Measurements from ENCODE around the gene KCTD4.
A peak's percentile ranks its signal among the peaks of the same experiment; 100 is the strongest.

Gene KCTD4

GRCh38 chr13:45222516-45222915 lies 21.7 kb upstream of the KCTD4 start:
- DNase-seq (no peak), ATAC-seq (no peak)
- Mint-ChIP-seq H3K27ac (no peak overlapping the region), H3K27me3 (no peaks in the 10 kb centered on the region), H3K4me3 (no peak overlapping the region), H3K4me1 (peaks cover 14% of the 10 kb centered on the region), H3K9me3 (no peaks in the 10 kb centered on the region)

- DNase-seq, result no peak
- Mint-ChIP-seq H3K4me1 (peaks cover 22% of the 10 kb centered on the region), H3K27me3 (no peaks in the 10 kb centered on the region), H3K27ac (no peak overlapping the region), H3K4me3 (no peak overlapping the region), H3K9me3 (no peaks in the 10 kb centered on the region)
- no peak for ATAC-seq
Measured at GRCh38 chr13:45220403-45220802, 19.6 kb upstream of the KCTD4 start.

DNA sequence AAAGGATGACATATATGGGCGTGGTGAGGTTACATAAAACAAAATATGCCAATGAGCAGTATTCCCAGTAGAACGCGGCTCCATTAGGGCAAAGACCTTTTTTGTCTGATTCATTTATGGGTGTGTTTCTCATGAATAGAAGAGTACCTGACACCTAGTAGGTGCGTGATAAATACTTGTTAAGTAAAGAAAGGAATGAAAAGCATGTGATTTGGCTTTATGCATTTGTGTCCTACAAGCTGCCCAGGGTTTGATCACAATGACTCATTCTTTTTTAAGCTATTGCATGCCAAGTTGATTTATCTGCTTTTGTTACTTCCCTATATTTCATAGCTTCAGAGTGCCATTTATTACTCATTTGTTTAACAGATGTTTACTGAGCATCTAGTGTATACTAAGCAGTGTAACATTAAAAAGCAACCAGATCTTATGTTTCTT lies 19.1 kb upstream of the KCTD4 start:
- Mint-ChIP-seq H3K9me3 (no peaks in the 10 kb centered on the region), H3K27ac (no peak overlapping the region), H3K27me3 (no peaks in the 10 kb centered on the region), H3K4me3 (no peak overlapping the region), H3K4me1 (peaks cover 22% of the 10 kb centered on the region)
- DNase-seq (no peak), ATAC-seq (no peak)

GRCh38 chr13:45219123-45219891 lies 18.5 kb upstream of the KCTD4 start:
- Mint-ChIP-seq H3K4me3 (no peak overlapping the region), H3K27me3 (no peaks in the 10 kb centered on the region), H3K9me3 (no peaks in the 10 kb centered on the region), H3K4me1 (peaks cover 22% of the 10 kb centered on the region), H3K27ac (no peak overlapping the region)
- no peak for DNase-seq
- ATAC-seq, result no peak

DNA sequence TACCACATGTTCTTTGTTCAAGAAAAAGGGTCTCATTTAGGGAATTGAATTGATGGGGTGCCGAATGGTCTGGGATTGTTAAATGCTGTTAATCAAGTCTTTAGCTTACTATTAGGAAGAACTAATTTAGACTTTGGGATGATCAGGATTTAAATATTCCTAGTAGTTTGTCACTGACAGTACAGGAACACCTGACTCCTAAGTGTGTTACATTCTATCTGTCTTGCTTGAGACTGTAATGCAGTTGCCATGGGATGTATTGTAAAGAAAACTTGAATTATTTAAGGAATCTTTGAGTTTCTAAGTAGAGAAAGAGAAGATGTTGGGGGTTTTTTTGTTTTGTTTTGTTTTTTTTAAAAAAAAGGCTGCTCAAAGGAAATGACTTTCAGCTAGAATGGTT lies 17.8 kb upstream of the KCTD4 start:
- Mint-ChIP-seq H3K9me3 (no peaks in the 10 kb centered on the region), H3K4me3 (no peak overlapping the region), H3K27ac (peak overlapping the region in 1 of 2 donors; percentile 27)

GRCh38 chr13:45216193-45216592 lies 15.3 kb upstream of the KCTD4 start:
- no peak for DNase-seq
- Mint-ChIP-seq H3K27ac (no peak overlapping the region), H3K27me3 (no peaks in the 10 kb centered on the region), H3K4me3 (no peak overlapping the region), H3K4me1 (peaks cover 22% of the 10 kb centered on the region), H3K9me3 (no peaks in the 10 kb centered on the region)
- peak; percentile 68 for ATAC-seq

More for the DNA sequence above, 17.8 kb upstream of the KCTD4 start:
- ATAC-seq, result no peak
- Mint-ChIP-seq H3K4me1 (peaks cover 22% of the 10 kb centered on the region), H3K27me3 (no peaks in the 10 kb centered on the region)
- no peak for DNase-seq

GRCh38 chr13:45215392-45216077 lies 14.7 kb upstream of the KCTD4 start:
- Mint-ChIP-seq H3K9me3 (no peaks in the 10 kb centered on the region), H3K4me3 (no peak overlapping the region), H3K27ac (no peak overlapping the region), H3K27me3 (no peaks in the 10 kb centered on the region), H3K4me1 (peaks cover 22% of the 10 kb centered on the region)
- DNase-seq, result no peak
- no peak for ATAC-seq

GRCh38 chr13:45209229-45209628 lies 8.4 kb upstream of the KCTD4 start:
- ATAC-seq, result no peak
- H3K9me3 Mint-ChIP-seq, result no peaks in the 10 kb centered on the region

DNA sequence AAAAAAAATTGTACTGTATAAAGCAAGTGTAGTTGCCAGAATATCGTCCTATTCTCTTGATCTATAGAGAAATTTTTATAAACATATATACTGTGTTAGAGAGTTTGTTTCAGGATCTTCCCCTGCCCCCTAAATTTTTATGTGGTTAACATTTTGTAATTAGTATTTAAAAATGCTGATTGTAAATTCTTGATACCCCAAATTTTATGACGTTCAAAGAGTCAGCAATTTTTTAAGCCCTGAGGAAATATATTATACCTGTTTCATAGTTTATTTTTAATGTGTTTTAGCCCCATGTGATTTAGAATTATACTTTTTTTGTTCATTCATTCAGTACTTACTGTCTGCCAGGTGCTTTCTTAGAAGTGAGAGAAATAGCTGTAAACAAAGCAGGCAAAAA lies 7.3 kb upstream of the KCTD4 start:
- peaks cover 22% of the 10 kb centered on the region for H3K4me1 Mint-ChIP-seq
- ATAC-seq (no peak), DNase-seq (no peak)
- H3K4me3 Mint-ChIP-seq, result no peak overlapping the region
- no peaks in the 10 kb centered on the region for H3K27me3 Mint-ChIP-seq
- H3K9me3 Mint-ChIP-seq, result no peaks in the 10 kb centered on the region
- no peak overlapping the region for H3K27ac Mint-ChIP-seq

More at GRCh38 chr13:45209229-45209628, 8.4 kb upstream of the KCTD4 start:
- Mint-ChIP-seq H3K27ac (no peak overlapping the region), H3K4me1 (peaks cover 18% of the 10 kb centered on the region), H3K4me3 (no peak overlapping the region), H3K27me3 (no peaks in the 10 kb centered on the region)
- no peak for DNase-seq

GRCh38 chr13:45207319-45207718 lies 6.5 kb upstream of the KCTD4 start:
- DNase-seq (no peak), ATAC-seq (no peak)
- no peaks in the 10 kb centered on the region for H3K9me3 Mint-ChIP-seq
- H3K4me3 Mint-ChIP-seq, result no peak overlapping the region
- peaks cover 24% of the 10 kb centered on the region for H3K4me1 Mint-ChIP-seq
- no peaks in the 10 kb centered on the region for H3K27me3 Mint-ChIP-seq
- no peak overlapping the region for H3K27ac Mint-ChIP-seq

DNA sequence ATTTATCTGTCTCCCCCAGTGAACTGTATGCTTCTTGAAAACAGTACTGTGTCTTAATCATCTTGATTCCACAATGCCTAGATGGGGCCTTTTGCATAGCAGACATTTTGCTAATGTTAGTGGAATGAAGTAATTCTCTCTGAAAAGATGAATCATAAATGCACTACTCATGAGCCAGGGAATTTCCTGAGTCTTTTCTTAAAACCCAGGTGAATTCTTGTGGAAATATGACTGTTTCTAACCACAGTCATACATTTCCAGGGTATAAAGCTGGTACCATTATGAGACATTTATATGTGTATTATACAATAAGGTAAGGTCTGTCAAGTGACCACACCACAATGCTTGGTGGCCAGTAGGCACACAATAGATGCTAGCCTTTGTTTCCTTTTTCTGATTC lies 5.5 kb upstream of the KCTD4 start:
- peak overlapping the region in 1 of 2 donors; percentile 57 for H3K4me3 Mint-ChIP-seq
- no peaks in the 10 kb centered on the region for H3K9me3 Mint-ChIP-seq
- H3K27ac Mint-ChIP-seq, result peak overlapping the region in 1 of 2 donors; percentile 4
- no peaks in the 10 kb centered on the region for H3K27me3 Mint-ChIP-seq
- peaks cover 24% of the 10 kb centered on the region for H3K4me1 Mint-ChIP-seq
- DNase-seq, result peak in 1 of 2 donors; percentile 11
- peak; percentile 96 for ATAC-seq

DNA sequence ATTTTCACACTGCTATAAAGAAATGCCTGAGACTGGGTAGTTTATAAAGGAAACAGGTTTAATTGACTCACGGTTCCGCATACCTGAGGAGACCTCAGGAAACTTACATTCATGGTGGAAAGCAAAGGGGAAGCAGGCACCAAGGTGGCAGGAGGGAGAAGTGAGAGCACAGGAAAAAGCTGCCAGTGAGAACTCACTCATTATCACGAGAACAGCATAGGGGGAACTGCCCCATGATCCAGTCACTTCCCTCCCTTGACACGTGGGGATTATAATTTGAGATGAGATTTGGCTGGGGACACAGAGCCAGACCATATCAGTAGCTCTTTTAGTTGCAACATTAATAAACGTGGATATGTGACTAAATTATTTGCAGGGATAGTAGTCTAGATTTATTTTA lies 4.3 kb upstream of the KCTD4 start:
- peaks cover 24% of the 10 kb centered on the region for H3K4me1 Mint-ChIP-seq
- peak overlapping the region in 1 of 2 donors; percentile 69 for H3K27ac Mint-ChIP-seq

GRCh38 chr13:45199711-45200110 lies 1.1 kb downstream of the KCTD4 start:
- no peak for DNase-seq
- Mint-ChIP-seq H3K27me3 (no peaks in the 10 kb centered on the region), H3K9me3 (no peaks in the 10 kb centered on the region), H3K4me1 (peaks cover 18% of the 10 kb centered on the region), H3K27ac (no peak overlapping the region), H3K4me3 (no peak overlapping the region)
- no peak for ATAC-seq

More for the DNA sequence above, 4.3 kb upstream of the KCTD4 start:
- DNase-seq, result no peak
- Mint-ChIP-seq H3K4me3 (no peak overlapping the region), H3K27me3 (no peaks in the 10 kb centered on the region), H3K9me3 (no peaks in the 10 kb centered on the region)
- ATAC-seq, result no peak

DNA sequence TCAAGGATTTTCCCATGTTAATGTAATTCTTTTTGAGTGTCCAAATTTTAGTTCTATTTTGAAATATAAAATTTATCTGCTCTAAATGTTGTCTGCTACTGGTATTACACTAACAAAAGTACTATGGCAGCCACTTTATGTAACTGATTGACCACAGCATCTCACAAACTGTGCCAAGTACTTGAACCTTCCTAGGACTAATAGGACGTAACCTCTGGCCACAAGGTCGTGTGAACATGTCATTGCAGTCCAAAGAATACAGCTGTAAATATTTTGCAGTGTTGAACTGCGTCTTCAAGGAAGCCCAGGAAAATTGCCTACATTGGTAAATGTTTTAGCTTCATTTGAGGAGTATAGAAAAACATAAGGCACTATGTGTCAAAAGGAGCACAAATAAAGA lies 1.9 kb downstream of the KCTD4 start:
- ATAC-seq (no peak), DNase-seq (no peak)
- H3K4me3 Mint-ChIP-seq, result no peak overlapping the region
- no peaks in the 10 kb centered on the region for H3K27me3 Mint-ChIP-seq
- H3K9me3 Mint-ChIP-seq, result no peaks in the 10 kb centered on the region
- H3K4me1 Mint-ChIP-seq, result peaks cover 18% of the 10 kb centered on the region
- no peak overlapping the region for H3K27ac Mint-ChIP-seq

DNA sequence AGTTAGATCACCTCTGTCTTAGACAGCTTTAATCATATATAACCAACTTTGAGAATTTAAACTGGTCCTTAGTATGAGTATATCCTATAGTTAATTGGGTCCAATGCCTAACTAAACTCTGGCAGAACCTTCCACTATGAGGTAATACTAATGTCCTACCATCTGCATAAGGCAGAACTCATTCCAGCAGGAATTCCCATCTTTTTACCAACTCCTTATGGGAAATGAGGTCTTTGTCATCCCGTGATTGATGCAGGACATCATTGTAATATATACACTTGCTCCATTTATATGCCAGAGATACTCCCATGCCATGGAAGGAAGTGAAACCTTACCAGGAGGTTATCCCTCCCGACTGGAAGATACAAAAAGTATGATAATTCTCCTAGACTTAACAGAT lies 2.8 kb downstream of the KCTD4 start:
- Mint-ChIP-seq H3K9me3 (no peaks in the 10 kb centered on the region), H3K27me3 (no peaks in the 10 kb centered on the region), H3K27ac (no peak overlapping the region), H3K4me3 (no peak overlapping the region), H3K4me1 (peaks cover 14% of the 10 kb centered on the region)
- no peak for DNase-seq
- ATAC-seq, result no peak

- ATAC-seq (no peak), DNase-seq (no peak)
- H3K4me1 Mint-ChIP-seq, result peaks cover 12% of the 10 kb centered on the region
- H3K4me3 Mint-ChIP-seq, result no peak overlapping the region
- no peaks in the 10 kb centered on the region for H3K27me3 Mint-ChIP-seq
- H3K27ac Mint-ChIP-seq, result peak overlapping the region in 1 of 2 donors; percentile 50
- H3K9me3 Mint-ChIP-seq, result no peaks in the 10 kb centered on the region
Measured at GRCh38 chr13:45196622-45197021, 4.2 kb downstream of the KCTD4 start.
